HL-60 (cell line): ENCODE data around the gene LRRTM4.

ENCODE experiments used
- CTCF ChIP-seq: IDR thresholded peaks from one replicate; pipeline ENCODE4 v1.5.1; 2011; ENCODE audit warnings: low read length, control low read depth, inconsistent platforms; ENCODE audit not compliant: insufficient read depth
- GABPA ChIP-seq: IDR thresholded peaks from 2 replicates; pipeline ENCODE4 v1.6.1; 2012; ENCODE audit warnings: low read depth

DNA sequence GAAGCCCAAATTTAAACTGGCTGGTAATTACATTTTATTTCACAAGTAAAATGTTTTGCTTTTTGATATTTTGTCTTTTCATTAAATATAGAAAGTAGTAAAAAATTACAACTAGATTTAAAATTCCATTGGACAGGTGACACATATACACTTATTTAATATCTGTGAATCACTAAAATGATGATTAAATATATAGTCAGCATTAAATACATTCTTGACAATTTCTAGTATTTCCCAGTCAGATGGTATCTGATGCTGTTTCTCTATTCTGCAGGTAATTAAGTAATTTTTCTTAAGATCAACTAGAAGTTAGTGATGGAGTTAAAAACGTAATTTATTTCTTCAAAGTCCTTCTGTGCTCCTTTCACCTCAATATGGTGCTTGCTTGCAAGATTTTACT lies 237.8 kb downstream of the LRRTM4 start:
- no peak for TF ChIP-seq CTCF
- TF ChIP-seq GABPA: no peak
